Neural cell (in vitro differentiated cells): Measurements from ENCODE around the gene NMT1. TPM values are rescaled to one million over a fixed set of nuclear protein-coding genes. Genes with fewer than 3 reads are reported as not detected.

ENCODE experiments used
- H2AFZ ChIP-seq: fragments of 200-600, 300-800 bp; sonication (generic), shearing (Covaris generic); 2 replicates; pipeline ENCODE4 v1.6.0; 2014; ENCODE audit warnings: low read depth, mild to moderate bottlenecking, antibody characterized with exemption, low read length, moderate library complexity
- H3F3A ChIP-seq: fragments of 200-600 bp; shearing (Covaris generic); 2 replicates; pipeline ENCODE4 v1.6.1; 2016; ENCODE audit warnings: mild to moderate bottlenecking, moderate library complexity, mixed read lengths, antibody characterized with exemption, low read length; ENCODE audit not compliant: insufficient read depth, poor library complexity, severe bottlenecking
- H3K27ac ChIP-seq: fragments of 200-600, 300-800 bp; sonication (generic), shearing (Covaris generic); 2 replicates; pipeline ENCODE4 v1.5.1; 2014; ENCODE audit warnings: mild to moderate bottlenecking, low read length, moderate library complexity
- H3K27me3 ChIP-seq: fragments of 300-800, 200-600 bp; sonication (generic), shearing (Covaris generic); 2 replicates; pipeline ENCODE4 v1.6.0; 2014; ENCODE audit warnings: mild to moderate bottlenecking, low read depth, low read length, moderate library complexity; ENCODE audit not compliant: insufficient read depth
- H3K36me3 ChIP-seq: fragments of 300-800, 200-600 bp; sonication (generic), shearing (Covaris generic); 2 replicates; pipeline ENCODE4 v1.5.1; 2014; ENCODE audit warnings: mild to moderate bottlenecking, antibody characterized with exemption, low read length, moderate library complexity; ENCODE audit not compliant: insufficient read depth
- H3K4me2 ChIP-seq: fragments of 300-800, 200-600 bp; sonication (generic), shearing (Covaris generic); 2 replicates; pipeline ENCODE4 v1.6.0; 2014; ENCODE audit warnings: mild to moderate bottlenecking, low read length
- H3K4me3 ChIP-seq: fragments of 300-800, 200-600 bp; sonication (generic), shearing (Covaris generic); 2 replicates; pipeline ENCODE4 v1.5.1; 2014; ENCODE audit warnings: mild to moderate bottlenecking, low read length, moderate library complexity
- H3K79me2 ChIP-seq: fragments of 200-600 bp; shearing (Covaris generic); replicated peaks from 2 replicates; pipeline ENCODE4 v1.6.0; 2014; ENCODE audit warnings: mild to moderate bottlenecking, low read length, moderate library complexity; ENCODE audit not compliant: insufficient read depth
- H3K9ac ChIP-seq: fragments of 300-800, 200-600 bp; sonication (generic), shearing (Covaris generic); 2 replicates; pipeline ENCODE4 v1.6.1; 2016; ENCODE audit warnings: mild to moderate bottlenecking, low read length, mixed read lengths
- H3K9me2 ChIP-seq: fragments of 200-600 bp; shearing (Covaris generic); 2 replicates; pipeline ENCODE4 v1.6.1; 2016; ENCODE audit warnings: mild to moderate bottlenecking, low read length, mixed read lengths; ENCODE audit not compliant: insufficient read depth
- H3K9me3 ChIP-seq: fragments of 200-600, 300-800 bp; sonication (generic), shearing (Covaris generic); 2 replicates; pipeline ENCODE4 v1.6.1; 2016; ENCODE audit warnings: mild to moderate bottlenecking, mixed run types, low read length, moderate library complexity, mixed read lengths
- H4K20me1 ChIP-seq: fragments of 200-600 bp; shearing (Covaris generic); 2 replicates; pipeline ENCODE4 v1.6.1; 2016; ENCODE audit warnings: mild to moderate bottlenecking, mixed run types; ENCODE audit not compliant: insufficient read depth
- EP300 ChIP-seq: fragments of 450-650 bp; conservative IDR thresholded peaks from 2 replicates; pipeline ENCODE4 v1.6.1; 2014; ENCODE audit warnings: antibody characterized with exemption, mild to moderate bottlenecking, moderate library complexity; ENCODE audit not compliant: poor library complexity, severe bottlenecking
- EZH2 ChIP-seq: fragments of 200-600, 300-800 bp; shearing (Covaris generic), sonication (generic); IDR thresholded peaks from 2 replicates; pipeline ENCODE4 v1.6.1; 2014; ENCODE audit warnings: antibody characterized with exemption, low read length, borderline replicate concordance, mild to moderate bottlenecking; ENCODE audit not compliant: insufficient read depth, poor library complexity, severe bottlenecking
- MXI1 ChIP-seq: fragments of 450-650 bp; conservative IDR thresholded peaks from 2 replicates; pipeline ENCODE4 v1.6.1; 2014; ENCODE audit warnings: antibody characterized with exemption, mild to moderate bottlenecking; ENCODE audit not compliant: poor library complexity, severe bottlenecking
- POLR2AphosphoS5 ChIP-seq: IDR thresholded peaks from 2 replicates; pipeline ENCODE4 v1.6.1; 2012
- polyA plus RNA-seq: library from polyadenylated mRNA; depleted of rRNA; stranded (reverse); fragments of >200 nt; gene quantifications from 2 replicates; pipeline ENCODE4 v1.2.3, GENCODE V29; 2014
- TF ChIP-seq, protein P1 (sequence below): IDR thresholded peaks from 2 replicates; pipeline ENCODE4 v1.6.1; 2012; ENCODE audit warnings: borderline replicate concordance

The NMT1 gene
- polyA plus RNA-seq, 1 donor from 2014 or later, result 23.4 TPM

GRCh38 chr17:45030733-45031132, 30.4 kb upstream of the NMT1 start (continued):
- TF ChIP-seq, protein P1, sequence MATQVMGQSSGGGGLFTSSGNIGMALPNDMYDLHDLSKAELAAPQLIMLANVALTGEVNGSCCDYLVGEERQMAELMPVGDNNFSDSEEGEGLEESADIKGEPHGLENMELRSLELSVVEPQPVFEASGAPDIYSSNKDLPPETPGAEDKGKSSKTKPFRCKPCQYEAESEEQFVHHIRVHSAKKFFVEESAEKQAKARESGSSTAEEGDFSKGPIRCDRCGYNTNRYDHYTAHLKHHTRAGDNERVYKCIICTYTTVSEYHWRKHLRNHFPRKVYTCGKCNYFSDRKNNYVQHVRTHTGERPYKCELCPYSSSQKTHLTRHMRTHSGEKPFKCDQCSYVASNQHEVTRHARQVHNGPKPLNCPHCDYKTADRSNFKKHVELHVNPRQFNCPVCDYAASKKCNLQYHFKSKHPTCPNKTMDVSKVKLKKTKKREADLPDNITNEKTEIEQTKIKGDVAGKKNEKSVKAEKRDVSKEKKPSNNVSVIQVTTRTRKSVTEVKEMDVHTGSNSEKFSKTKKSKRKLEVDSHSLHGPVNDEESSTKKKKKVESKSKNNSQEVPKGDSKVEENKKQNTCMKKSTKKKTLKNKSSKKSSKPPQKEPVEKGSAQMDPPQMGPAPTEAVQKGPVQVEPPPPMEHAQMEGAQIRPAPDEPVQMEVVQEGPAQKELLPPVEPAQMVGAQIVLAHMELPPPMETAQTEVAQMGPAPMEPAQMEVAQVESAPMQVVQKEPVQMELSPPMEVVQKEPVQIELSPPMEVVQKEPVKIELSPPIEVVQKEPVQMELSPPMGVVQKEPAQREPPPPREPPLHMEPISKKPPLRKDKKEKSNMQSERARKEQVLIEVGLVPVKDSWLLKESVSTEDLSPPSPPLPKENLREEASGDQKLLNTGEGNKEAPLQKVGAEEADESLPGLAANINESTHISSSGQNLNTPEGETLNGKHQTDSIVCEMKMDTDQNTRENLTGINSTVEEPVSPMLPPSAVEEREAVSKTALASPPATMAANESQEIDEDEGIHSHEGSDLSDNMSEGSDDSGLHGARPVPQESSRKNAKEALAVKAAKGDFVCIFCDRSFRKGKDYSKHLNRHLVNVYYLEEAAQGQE, result no peak
- no peak for TF ChIP-seq POLR2AphosphoS5

- Histone ChIP-seq H3K27me3 (no peaks in the 10 kb centered on the region), H3F3A (no peaks in the 10 kb centered on the region), H3K9ac (no peak overlapping the region), H2AFZ (no peak overlapping the region), H3K79me2 (no peaks in the 10 kb centered on the region), H3K27ac (no peak overlapping the region), H4K20me1 (no peaks in the 10 kb centered on the region), H3K4me3 (no peak overlapping the region), H3K4me2 (no peak overlapping the region), H3K9me2 (no peaks in the 10 kb centered on the region), H3K9me3 (no peaks in the 10 kb centered on the region), H3K36me3 (no peaks in the 10 kb centered on the region)
- TF ChIP-seq, protein P1, result no peak
- TF ChIP-seq EZH2, result no peak
Measured at GRCh38 chr17:45031231-45032173, 29.6 kb upstream of the NMT1 start.

- Histone ChIP-seq H2AFZ (no peak overlapping the region), H3K27ac (no peak overlapping the region), H3K9me3 (no peaks in the 10 kb centered on the region), H3F3A (no peaks in the 10 kb centered on the region), H4K20me1 (no peaks in the 10 kb centered on the region), H3K4me3 (no peak overlapping the region), H3K4me2 (no peak overlapping the region), H3K79me2 (no peaks in the 10 kb centered on the region), H3K9me2 (no peaks in the 10 kb centered on the region), H3K36me3 (no peaks in the 10 kb centered on the region), H3K9ac (no peak overlapping the region), H3K27me3 (no peaks in the 10 kb centered on the region)
- TF ChIP-seq EZH2 (no peak), MXI1 (no peak), EP300 (no peak)
Measured at GRCh38 chr17:45032174-45032541, 29.0 kb upstream of the NMT1 start.
